SIG-M5 (cell line): ENCODE measurements around the gene C5orf24.
A peak's percentile ranks its signal among the peaks of the same experiment; 100 is the strongest.
"Not testable (repeated sequence)": the region's sequence is repeated elsewhere in the genome, so short reads cannot be mapped to it uniquely, and the experiment has no call there.

Experiments used
- DNase-seq: peaks from one replicate; lab custom pipeline; 2025; lab: John Stamatoyannopoulos, UW

Gene C5orf24

DNA sequence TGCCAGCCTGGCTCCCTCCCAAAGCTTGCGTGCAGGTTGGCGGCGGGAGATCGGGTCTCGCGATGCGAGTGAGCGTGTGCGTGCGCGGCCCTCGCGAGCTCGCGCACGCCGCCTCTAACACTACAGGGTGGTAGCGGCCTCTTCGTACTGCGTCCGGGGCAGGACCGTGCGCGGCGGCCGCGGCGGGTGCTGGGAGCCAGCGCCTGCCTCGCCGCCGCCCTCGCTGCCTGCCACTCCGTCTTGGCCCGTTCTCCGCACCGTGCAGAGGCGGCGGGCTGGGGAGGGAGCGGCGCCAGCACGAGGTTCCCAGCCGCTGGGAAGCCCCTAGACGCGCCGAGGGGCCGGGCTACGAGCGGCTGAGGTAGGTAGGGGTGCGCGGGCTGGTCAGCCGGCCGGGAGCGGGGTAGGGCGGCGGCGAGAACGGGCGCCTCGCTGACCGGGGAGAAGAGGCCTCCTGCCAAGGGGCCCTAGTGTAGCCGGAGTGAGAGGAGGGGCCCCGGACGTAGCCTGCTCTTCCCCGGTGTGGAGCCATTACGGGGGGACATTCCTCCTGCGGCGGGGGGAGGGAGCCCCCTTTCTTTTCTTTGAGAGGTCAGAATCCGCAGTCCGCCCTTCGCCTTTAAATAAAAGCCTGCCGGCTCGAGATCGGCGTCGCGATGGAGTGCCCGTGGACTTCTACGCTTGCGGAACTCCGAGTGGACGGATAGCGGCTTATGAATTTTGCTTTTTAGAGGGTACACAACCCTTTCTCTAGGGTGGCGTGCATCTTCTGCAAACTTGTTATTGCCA lies at the start of gene C5orf24:
Gene C5orf24, plus strand, starts transcription at position 117 of the 789 bp plus-strand sequence. CDS start 8,933 bp downstream, outside the sequence.
- peak; percentile 70 for DNase-seq

DNA sequence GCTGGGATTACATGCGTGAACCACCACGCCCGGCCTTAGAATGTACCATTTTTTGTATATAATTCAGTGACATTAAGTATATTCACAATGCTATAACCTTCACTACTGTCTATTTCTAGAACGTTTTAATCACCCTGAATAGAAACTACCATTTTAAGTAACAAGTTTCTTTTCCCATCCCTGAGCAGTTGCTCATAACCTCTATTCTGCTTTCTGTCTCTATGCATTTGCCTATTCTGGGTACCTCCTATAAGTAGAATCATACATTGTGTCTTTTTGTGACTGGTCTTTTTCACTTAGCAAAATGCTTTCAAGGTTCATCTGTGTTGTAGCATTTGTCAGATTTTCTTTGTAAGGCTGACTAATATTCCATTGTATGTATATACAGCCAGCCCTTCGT lies 47.3 kb upstream of the C5orf24 start:
- no peak for DNase-seq

DNA sequence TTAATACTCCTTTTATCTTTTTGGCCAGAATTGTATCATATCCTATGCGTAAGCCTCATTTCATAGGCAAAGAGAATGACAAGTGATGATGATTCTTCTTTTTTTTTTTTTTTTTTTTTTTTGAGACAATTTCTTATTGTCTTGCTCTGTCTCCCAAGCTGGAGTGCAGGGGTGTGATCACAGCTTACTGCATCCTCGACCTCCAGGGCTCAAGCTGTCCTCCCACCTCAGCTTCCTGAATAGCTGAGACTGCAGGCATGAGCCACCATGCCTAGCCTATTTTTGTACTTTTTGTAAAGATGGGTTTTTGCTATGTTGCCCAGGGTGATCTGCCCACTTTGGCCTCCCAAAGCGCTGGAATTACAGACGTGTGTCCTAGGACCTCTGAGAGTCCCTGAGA lies 41.9 kb upstream of the C5orf24 start:
- DNase-seq = no peak

DNA sequence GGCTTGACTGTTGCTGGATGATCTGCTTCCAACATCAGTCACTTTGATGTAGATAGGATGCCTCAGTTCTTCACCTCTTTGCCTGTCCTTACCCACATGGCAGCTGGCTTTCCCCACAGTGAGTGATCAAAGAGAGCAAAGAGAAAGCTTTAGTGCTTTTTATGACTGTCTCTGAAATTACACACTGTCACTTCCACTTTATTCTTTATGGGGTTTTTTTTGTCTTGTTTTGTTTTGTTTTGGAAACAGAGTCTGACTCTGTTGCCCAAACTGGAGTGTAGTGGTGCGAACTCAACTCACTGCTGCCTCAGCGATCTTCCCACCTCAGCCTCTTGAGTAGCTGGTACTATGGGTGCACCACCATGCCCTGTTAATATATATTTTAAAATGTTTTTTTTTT lies 32.4 kb upstream of the C5orf24 start:
- peak; percentile 13 for DNase-seq

DNA sequence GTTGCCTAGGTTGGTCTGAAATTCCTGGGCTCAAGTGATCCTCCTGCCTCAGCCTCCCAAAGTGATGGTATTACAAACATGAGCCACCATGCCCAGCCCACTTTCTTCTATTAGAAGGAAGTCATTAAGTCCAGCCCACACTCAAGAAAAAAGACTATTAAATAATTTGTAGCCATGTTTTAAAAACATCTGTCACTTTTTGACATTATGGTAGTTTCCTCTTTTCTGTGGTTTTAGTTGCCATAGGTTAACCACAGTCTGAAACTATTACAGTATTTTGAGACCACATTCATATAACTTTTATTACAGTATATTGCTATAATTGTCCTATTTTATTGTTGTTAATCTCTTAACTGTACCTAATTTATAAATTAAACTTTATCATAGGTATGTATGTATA lies 31.9 kb upstream of the C5orf24 start:
- no peak for DNase-seq

DNA sequence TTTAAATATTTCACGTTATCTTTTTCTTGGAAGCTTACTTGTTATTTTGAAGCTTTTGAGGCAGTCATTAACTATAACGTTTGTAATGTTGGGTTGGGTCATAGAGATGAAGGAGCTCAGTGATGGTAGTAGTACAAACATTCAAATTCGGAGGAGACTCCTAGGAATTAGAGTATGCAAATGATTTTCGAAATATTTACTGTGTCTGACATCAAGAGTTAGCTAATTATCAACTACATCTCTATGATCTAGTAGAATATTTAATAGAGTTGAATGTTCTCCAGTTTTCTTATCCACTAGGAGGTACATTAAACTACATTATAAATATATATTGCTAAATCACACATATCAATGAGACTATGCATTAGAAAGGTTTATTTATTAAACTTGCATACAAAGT lies 28.8 kb upstream of the C5orf24 start:
- DNase-seq = no peak

DNA sequence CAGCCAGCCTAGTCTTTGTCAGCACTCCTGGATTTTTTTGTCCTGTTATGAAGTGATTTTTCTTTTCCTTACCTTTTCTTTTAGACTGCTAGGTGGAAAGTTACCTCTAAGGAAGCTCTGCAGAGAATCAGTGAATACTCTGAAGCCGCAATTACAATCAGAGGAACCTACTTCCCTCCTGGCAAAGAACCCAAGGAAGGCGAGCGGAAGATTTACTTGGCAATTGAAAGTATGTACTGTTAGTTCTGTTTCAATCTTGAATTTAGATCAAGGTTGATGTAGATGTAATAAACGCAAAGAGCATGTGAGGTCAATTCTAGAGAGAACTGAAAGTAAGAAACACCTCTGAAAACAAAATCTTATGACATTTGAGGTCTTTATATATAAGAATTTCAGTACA lies 27.0 kb upstream of the C5orf24 start:
- DNase-seq = no peak

DNA sequence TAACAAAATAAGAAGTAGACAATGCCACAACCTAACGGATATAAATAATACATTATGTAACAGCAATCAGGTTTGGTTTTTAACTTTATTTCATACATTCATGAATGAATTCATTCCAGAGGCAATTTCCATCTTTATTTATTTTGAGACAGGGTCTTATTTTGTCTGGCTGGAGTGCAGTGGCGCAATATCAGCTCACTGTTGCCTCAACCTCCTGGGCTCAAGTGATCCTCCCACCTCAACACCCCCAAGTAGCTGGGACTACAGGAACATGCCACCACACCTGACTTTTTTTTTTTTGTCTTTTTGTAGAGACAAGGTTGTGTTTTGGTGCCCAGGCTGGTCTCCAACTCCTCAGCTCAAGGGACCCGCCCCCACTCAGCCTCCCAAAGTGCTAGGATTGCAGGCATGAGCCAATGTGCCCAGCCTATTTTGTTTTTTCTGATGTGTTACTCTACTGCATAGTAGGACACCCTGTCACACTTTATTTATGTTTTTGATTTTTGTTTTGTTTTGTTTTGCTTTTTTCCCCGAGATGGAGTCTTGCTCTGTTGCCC lies 26.3 kb upstream of the C5orf24 start:
- DNase-seq = no peak

DNA sequence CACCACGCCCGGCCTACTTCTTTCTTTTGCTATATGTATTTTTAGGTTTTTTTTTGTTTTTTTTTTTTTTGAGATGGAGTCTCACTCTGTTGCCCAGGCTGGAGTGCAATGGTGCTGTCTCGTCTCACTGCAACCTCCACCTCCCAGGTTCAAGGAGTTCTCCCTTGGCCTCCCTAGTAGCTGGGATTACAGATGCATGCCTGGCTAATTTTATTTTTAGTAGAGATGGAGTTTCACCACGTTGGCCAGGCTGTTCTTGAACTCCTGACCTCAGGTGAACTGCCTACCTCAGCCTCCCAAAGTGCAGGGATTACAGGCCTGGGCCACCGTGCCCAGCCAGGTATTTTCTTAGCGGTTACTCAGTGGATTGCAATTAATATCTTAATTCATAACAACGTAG lies 23.9 kb upstream of the C5orf24 start:
- DNase-seq = no peak

DNA sequence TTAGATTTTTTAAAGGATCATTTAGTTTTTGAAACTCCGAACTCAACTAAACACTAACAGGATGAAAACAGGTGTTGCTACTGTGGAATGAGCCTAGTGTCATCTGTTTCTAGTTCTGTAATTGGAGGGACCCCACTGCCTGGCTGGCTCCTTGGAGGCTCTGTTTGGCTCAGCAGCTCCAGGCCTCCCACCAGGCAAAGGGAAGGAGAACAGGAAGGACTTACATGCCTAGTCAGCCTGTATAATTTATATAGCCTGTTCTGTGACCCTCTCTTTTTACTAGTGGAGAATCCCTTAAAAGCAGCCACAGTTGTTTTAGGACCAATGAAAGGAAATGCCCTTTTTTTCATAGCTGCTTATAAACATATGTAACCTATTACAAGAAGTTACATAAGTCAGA lies 21.1 kb upstream of the C5orf24 start:
- DNase-seq = no peak

DNA sequence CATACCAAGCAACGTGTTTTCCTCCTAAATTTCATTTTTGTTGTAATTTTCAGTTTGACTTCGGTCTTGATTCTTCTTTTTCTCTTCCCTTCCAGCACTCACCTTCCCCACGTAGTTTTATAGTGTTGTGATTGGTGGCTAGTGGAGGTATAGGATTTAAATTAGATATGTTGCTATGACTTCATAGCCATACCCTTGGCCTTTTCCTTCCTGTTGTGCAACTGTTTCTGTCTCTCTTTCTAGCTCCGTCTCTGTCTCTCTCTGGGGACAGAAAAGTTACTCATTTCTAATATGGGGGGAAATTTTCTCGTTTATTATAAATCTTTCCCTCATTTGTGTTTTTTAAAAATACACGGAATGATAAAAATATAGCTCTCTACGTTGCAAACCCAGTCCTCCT lies 20.6 kb upstream of the C5orf24 start:
- no peak for DNase-seq

DNA sequence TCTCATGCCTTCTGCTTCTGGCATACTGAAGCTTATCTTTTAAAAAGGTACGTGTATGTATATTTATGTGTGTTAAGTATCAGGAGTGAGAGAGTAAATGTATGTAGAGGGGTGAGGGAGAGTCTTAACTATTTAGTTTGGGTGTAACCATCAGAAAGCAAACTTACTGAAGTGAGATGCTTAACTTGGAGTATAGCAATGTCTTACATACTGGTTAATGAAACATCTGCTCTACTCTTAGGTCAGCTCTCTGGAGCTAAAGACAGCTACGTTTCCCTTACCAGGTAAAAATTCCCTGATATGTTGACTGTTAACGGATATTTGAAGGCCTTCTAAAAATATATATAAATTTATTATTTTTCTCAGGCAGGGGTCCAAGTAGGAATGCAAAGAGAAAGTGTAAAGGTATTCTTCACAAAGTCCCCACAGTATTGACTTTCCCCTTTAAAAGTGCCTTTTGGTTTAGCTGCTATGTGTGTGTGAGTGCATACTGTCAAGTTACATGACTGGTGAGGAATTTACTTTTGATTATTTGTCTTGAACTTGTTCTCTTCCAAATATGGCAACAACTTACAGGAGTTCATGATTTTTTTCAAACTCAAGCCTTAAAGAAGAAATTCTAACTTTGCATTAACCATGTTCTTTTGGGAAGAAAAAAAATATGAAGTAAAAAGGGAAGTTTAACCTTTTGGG lies 12.3 kb upstream of the C5orf24 start:
- DNase-seq = no peak

DNA sequence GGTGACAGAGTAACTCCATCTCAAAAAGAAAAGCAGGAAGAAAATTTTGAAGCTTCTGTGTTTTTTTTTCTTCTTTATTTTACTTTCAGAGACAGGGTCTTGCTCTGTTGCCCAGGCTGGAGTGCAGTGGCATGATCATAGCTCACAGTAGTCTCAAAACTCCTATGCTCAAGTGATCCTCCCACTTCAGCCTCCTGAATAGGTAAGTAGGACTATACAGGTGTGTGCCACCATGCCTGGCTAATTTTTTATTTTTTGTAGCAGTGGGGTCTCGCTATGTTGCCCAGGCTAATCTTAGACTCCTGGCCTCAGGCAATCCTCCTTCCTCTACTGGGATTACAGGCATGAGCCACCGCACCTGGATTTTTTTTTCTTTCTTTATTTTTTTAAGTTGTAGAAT lies 10.1 kb upstream of the C5orf24 start:
- DNase-seq = no peak

DNA sequence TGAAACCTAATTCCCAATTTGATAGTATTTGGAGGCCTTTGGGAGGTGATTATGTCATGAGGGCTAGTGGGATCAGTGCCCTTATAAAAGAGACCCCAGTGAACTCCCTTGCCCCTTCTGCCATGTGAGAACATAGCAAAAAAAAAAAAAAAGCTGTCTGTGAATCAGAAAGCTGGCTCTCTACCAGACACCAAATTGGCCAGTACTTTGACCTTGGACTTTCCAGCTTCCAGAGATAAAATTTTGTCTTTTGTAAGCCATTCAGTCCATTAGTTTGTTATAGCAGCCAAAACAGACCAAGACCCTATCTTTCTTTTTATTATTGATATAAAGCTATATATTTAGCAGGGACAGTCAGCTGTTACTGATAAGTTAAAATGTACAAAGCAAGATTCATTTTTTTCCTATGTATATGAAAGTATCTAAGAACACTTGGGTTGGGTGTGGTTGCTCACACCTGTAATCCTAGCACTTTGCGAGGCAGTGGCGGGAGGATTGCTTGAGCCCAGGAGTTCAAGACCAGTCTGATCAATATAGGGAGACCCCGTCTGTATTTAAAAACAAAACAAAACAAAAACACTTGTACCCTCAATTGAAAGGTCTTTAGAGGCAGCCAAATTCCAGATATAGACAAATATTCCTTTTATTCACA lies 8.1 kb upstream of the C5orf24 start:
- DNase-seq = no peak

DNA sequence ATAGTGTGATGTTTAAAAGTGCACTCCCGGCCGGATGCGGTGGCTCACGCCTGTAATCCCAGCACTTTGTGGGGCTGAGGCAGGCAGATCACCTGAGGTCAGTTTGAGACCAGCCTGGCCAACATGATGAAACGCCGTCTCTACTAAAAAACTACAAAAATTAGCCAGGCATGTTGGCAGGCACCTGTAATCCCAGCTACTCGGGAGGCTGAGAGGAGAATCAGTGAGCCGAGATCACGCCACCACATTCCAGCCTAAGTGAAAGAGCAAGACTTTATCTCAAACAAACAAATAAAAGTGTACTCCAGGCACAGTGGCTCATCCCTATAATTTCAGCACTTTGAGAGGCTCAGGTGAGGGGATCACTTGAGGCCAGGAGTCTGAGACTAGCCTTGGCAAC lies 7.4 kb upstream of the C5orf24 start:
- DNase-seq = not testable (repeated sequence)

DNA sequence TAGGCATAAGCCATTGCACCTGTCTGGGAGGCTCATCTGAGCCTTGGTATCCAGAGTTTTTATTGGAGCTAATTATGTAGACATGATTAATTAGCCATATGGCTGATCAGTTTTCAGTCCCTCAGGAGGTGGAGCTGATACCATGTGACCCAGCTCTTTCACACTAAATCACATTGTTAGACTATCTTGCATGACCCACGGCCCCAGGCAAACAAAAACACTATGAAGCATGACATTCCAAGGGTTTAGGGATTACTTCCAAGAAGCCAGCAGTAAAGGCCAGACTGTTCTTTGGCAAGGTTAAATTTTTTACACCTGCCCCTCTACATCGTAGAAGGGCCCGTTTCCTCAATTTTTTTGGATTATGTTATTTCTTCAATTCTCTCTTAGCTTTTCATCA lies 5.0 kb upstream of the C5orf24 start:
- no peak for DNase-seq

DNA sequence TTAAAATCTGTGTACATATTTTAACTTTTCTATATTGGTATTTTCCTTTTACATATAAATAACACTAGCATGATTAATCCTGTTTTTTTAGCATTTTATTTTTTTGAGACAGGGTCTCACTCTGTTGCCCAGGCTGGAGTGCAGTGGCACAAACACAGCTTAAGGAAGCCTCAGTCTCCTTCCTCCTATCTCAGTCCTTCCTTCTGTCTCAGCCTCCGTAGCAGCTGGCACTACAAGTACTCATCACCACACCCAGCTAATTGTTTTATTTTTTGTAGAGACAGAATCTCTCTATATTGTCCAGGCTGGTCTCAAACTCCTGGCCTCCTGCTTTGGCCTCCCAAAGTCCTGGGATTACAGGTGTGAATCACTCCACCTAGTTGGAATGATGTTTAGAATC lies 1.5 kb upstream of the C5orf24 start:
- no peak for DNase-seq

DNA sequence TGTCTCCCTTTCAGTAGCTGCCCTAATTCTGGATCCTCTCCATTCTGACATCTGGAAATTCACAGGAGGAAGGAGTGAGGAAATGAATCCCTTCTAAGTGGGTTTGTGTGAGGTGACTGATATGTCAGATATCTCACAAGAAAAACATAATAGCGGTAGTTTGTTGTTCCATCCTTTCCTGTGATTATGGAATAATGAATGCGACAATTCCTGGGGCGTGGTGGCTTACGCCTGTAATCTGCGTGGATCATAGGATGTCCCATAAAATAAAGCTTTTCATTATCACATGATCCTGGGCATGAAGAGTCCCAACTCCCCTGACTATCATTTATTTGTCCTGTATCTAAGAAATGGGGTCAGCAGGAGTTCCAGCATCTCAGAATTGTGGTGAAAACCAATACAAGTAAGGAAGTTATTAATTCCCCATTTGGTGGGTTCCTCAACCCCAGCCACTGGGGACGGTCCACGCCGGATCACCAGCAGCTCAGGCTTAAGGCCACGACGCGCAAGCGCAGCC lies 375 bp upstream of the C5orf24 start:
- DNase-seq = no peak

DNA sequence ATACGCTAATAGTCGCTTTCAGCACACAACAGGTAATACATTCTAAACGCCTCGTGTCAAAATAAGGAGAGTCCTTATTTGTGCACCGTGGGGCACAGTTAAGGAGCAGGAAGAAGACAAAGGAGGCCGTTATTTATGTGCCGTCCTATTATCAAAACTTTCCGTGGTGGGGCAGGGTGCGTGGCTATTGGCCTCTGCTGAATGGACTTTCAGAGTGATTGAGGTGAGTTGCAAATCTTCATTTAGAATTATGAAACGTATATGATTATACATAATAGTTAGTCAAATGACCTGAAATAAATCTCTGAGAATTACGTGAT lies 833 bp downstream of the C5orf24 start:
- no peak for DNase-seq

DNA sequence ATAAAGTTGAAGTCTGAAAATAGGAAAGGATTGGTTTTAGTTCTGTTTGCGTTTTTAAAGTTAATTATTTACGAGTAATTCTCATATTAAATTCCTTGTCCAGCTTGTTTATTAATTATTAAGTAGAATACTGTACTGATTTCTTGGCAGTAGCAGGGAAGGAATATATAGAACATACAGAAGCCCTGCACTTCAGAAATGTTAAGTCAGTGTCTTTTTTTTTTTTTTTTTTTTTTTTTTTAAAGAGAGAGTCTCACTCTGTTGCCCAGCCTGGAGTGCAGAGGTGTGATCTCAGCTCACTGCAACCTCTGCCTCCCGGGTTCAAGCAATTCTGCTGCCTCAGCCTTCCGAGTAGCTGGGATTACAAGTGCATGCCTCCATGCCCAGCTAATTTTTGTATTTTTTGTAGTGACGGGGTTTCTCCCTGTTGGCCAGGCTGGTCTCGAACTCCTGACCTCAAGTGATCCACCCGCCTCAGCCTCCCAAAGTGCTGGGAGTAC lies 3.7 kb downstream of the C5orf24 start:
- not testable (repeated sequence) for DNase-seq

DNA sequence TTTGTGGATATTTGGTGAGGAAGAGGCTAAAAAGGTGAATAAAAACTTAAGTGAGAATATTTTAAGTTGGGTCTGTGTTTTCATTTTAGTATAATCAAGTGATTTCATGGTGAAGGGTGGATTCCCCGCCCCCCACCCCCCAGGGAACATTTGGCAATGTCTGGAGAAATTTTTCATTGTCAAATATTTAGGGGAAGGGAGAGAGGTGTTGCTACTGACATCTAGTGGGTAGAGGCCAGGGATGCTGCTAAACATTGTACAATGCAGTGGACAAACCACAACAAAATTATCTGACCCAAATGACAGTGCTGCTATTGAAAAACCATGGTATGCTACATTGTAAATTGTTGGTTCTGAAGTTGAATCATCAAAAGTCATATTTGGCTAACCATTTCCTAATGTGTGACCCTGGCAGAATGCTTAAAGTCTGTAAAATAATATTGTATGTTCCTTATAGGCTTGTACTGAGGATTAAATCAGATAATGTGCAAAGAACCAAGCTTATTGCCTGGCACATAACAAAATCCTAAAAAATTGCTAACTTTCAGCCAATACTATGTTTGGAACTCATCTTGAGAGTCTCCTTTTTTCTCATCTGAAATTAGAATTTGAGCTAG lies 5.6 kb downstream of the C5orf24 start:
- no peak for DNase-seq

DNA sequence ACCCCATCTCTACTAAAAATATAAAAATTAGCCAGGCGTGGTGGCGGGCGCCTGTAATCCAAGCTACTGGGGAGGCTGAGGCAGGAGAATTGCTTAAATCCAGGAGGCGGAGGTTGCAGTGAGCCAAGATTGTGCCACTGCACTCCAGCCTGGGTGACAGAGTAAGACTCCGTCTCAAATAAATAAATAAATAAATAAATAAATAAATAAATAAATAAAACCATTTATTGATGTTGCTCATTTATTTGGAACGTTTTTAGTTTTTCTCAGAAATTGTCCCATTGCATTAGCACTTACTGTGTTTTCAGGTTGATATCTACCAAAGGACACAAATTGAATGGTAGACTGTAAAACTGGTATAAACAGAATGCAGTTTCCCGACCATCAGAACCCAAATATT lies 10.7 kb downstream of the C5orf24 start:
- DNase-seq = not testable (repeated sequence)
